ENCODE results near the gene GGTA1. TPM values are rescaled to one million over a fixed set of nuclear protein-coding genes. Genes with fewer than 3 reads are reported as not detected.

Gene GGTA1
- polyA plus RNA-seq, 1 experiment, result not detected

- Histone ChIP-seq H3K9me3 (ENCODE audit: control insufficient read depth, insufficient read depth, low read length) (no peaks in the 10 kb centered on the region), H3K4me3 (ENCODE audit: low read depth, low read length) (no peak overlapping the region), H3K27ac (ENCODE audit: low read depth, low read length) (no peak overlapping the region), H3K27me3 (ENCODE audit: control insufficient read depth, insufficient read depth, low read length) (peaks cover 30% of the 10 kb centered on the region)
- TF ChIP-seq, protein P1, sequence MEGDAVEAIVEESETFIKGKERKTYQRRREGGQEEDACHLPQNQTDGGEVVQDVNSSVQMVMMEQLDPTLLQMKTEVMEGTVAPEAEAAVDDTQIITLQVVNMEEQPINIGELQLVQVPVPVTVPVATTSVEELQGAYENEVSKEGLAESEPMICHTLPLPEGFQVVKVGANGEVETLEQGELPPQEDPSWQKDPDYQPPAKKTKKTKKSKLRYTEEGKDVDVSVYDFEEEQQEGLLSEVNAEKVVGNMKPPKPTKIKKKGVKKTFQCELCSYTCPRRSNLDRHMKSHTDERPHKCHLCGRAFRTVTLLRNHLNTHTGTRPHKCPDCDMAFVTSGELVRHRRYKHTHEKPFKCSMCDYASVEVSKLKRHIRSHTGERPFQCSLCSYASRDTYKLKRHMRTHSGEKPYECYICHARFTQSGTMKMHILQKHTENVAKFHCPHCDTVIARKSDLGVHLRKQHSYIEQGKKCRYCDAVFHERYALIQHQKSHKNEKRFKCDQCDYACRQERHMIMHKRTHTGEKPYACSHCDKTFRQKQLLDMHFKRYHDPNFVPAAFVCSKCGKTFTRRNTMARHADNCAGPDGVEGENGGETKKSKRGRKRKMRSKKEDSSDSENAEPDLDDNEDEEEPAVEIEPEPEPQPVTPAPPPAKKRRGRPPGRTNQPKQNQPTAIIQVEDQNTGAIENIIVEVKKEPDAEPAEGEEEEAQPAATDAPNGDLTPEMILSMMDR (IDR thresholded peaks at IDR 0.05; ENCODE audit: low read depth, low read length), result no peak
- CTCF ChIA-PET, result interaction anchor here (0.6 kb wide), 1 partner anchor 495 kb away, joined by 3 read pairs; no protein-coding TSS in a partner anchor
- POLR2A ChIA-PET, result no interaction called here
- no peak for DNase-seq (ENCODE audit: low read depth, low spot score)
Measured at GRCh38 chr9:121510766-121511550, 11.3 kb upstream of the GGTA1 start.

GRCh38 chr9:121509180-121509579, 9.5 kb upstream of the GGTA1 start:
- no peak overlapping the region for H3K4me3 ChIP-seq (ENCODE audit: low read depth, low read length)
- no peak overlapping the region for H3K27ac ChIP-seq (ENCODE audit: low read depth, low read length)
- DNase-seq (ENCODE audit: low read depth, low spot score), result no peak
- CTCF ChIA-PET, result interaction anchor here (1.0 kb wide), 1 partner anchor 11 kb away, joined by 3 read pairs; no protein-coding TSS in a partner anchor
- POLR2A ChIA-PET, result no interaction called here
- peaks cover 40% of the 10 kb centered on the region for H3K27me3 ChIP-seq (ENCODE audit: control insufficient read depth, insufficient read depth, low read length)
- H3K9me3 ChIP-seq (ENCODE audit: control insufficient read depth, insufficient read depth, low read length), result no peaks in the 10 kb centered on the region
- TF ChIP-seq, protein P1 (IDR thresholded peaks at IDR 0.05; ENCODE audit: low read depth, low read length), result no peak

DNA sequence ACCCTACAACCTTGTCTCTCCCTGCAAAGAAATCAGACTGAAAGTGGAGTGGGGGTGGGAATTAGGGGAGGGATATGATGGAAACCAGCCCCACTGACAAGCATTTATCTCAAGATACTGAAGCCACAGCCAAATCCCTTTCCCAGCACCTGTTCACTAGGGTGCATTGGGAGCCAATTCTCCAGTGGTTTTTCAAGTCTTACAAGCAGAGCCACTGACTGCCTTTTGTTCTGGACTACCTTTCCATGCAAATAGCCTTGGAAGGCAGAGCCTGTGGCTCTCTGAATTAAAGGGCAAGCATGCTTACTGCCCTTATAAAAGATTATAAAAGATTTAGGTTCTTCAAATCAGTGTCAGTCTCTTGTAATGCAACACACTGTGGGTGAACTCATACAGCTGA, 8.8 kb upstream of the GGTA1 start:
- Histone ChIP-seq H3K27ac (ENCODE audit: low read depth, low read length) (no peak overlapping the region), H3K9me3 (ENCODE audit: control insufficient read depth, insufficient read depth, low read length) (no peaks in the 10 kb centered on the region), H3K27me3 (ENCODE audit: control insufficient read depth, insufficient read depth, low read length) (peaks cover 46% of the 10 kb centered on the region), H3K4me3 (ENCODE audit: low read depth, low read length) (no peak overlapping the region)
- TF ChIP-seq, protein P1 (IDR thresholded peaks at IDR 0.05; ENCODE audit: low read depth, low read length), result no peak
- ChIA-PET POLR2A (no interaction called here), CTCF (interaction anchor here (1.0 kb wide), 1 partner anchor 11 kb away, joined by 3 read pairs; no protein-coding TSS in a partner anchor)
- no peak for DNase-seq (ENCODE audit: low read depth, low spot score)

GRCh38 chr9:121505903-121506735, 6.5 kb upstream of the GGTA1 start:
- DNase-seq (ENCODE audit: low read depth, low spot score), result no peak

More at GRCh38 chr9:121505903-121506735, 6.5 kb upstream of the GGTA1 start:
- Histone ChIP-seq H3K27ac (ENCODE audit: low read depth, low read length) (no peak overlapping the region), H3K4me3 (ENCODE audit: low read depth, low read length) (no peak overlapping the region), H3K27me3 (ENCODE audit: control insufficient read depth, insufficient read depth, low read length) (peaks cover 55% of the 10 kb centered on the region), H3K9me3 (ENCODE audit: control insufficient read depth, insufficient read depth, low read length) (no peaks in the 10 kb centered on the region)
- POLR2A ChIA-PET, result no interaction called here
- CTCF ChIA-PET, result no interaction called here
- TF ChIP-seq, protein P1 (IDR thresholded peaks at IDR 0.05; ENCODE audit: low read depth, low read length), result no peak

Data from AG04450 (cell line).